Trophoblast cell (in vitro differentiated cells and primary cell): ENCODE results near the gene SRPK3.

Experiments used
- DNase-seq, 2 donors: peaks; one replicate each; pipeline ENCODE4 v3.0.0-alpha.2; 2016
- H2AFZ ChIP-seq: 2 replicates; pipeline ENCODE4 v1.6.1; 2013; ENCODE audit warnings: low read length, moderate library complexity, mild to moderate bottlenecking; ENCODE audit not compliant: insufficient read depth, poor library complexity
- H2AK5ac ChIP-seq: 2 replicates; pipeline ENCODE4 v1.6.1; 2013; ENCODE audit warnings: mild to moderate bottlenecking, low read length
- H2BK120ac ChIP-seq: 2 replicates; pipeline ENCODE4 v1.6.1; 2013; ENCODE audit warnings: low read length, mild to moderate bottlenecking, moderate library complexity; ENCODE audit not compliant: insufficient read depth, poor library complexity
- H2BK12ac ChIP-seq: 2 replicates; pipeline ENCODE4 v1.6.1; 2013; ENCODE audit warnings: mild to moderate bottlenecking, low read length, moderate library complexity
- H2BK5ac ChIP-seq: 2 replicates; pipeline ENCODE4 v1.6.1; 2013; ENCODE audit warnings: low read length, low read depth, moderate library complexity, mild to moderate bottlenecking; ENCODE audit not compliant: poor library complexity
- H3K14ac ChIP-seq: 2 replicates; pipeline ENCODE4 v1.6.1; 2013; ENCODE audit warnings: mild to moderate bottlenecking, low read length
- H3K18ac ChIP-seq: 2 replicates; pipeline ENCODE4 v1.6.1; 2013; ENCODE audit warnings: mild to moderate bottlenecking, low read length
- H3K23ac ChIP-seq: 2 replicates; pipeline ENCODE4 v1.6.1; 2013; ENCODE audit warnings: low read length
- H3K27ac ChIP-seq: 2 replicates; pipeline ENCODE4 v1.5.1; 2013; ENCODE audit warnings: low read depth, mild to moderate bottlenecking, inconsistent platforms, low read length, moderate library complexity
- H3K27me3 ChIP-seq: 2 replicates; pipeline ENCODE4 v1.6.1; 2013; ENCODE audit warnings: inconsistent platforms, mild to moderate bottlenecking, low read length, moderate library complexity; ENCODE audit not compliant: insufficient read depth
- H3K36me3 ChIP-seq, 2 experiments: 1 replicate in 1 of 2; 2 replicates in 1 of 2; pipeline ENCODE4 v1.6.1; 2013; ENCODE audit warnings: low read length in 2 of 2, mild to moderate bottlenecking in 2 of 2, moderate library complexity in 1 of 2; ENCODE audit not compliant: insufficient read depth in 2 of 2, control insufficient read depth in 1 of 2
- H3K4ac ChIP-seq: 2 replicates; pipeline ENCODE4 v1.6.1; 2013; ENCODE audit warnings: low read depth, mild to moderate bottlenecking, low read length, moderate library complexity
- H3K4me1 ChIP-seq, 2 experiments: 1 replicate in 1 of 2; 2 replicates in 1 of 2; pipeline ENCODE4 v1.6.1; 2013; ENCODE audit warnings: low read length in 2 of 2, mild to moderate bottlenecking in 2 of 2, moderate library complexity in 1 of 2; ENCODE audit not compliant: insufficient read depth in 2 of 2, control insufficient read depth in 1 of 2
- H3K4me2 ChIP-seq: 2 replicates; pipeline ENCODE4 v1.6.1; 2013; ENCODE audit warnings: inconsistent platforms, mild to moderate bottlenecking, low read length, moderate library complexity
- H3K4me3 ChIP-seq: 2 replicates; pipeline ENCODE4 v1.5.1; 2013; ENCODE audit warnings: mild to moderate bottlenecking, low read depth, low read length, inconsistent platforms
- H3K79me1 ChIP-seq: one replicate; pipeline ENCODE4 v1.6.1; 2013; ENCODE audit warnings: low read length
- H3K79me2 ChIP-seq: 2 replicates; pipeline ENCODE4 v1.6.1; 2013; ENCODE audit warnings: low read length, mild to moderate bottlenecking; ENCODE audit not compliant: control insufficient read depth, insufficient read depth, poor library complexity
- H3K9ac ChIP-seq: 2 replicates; pipeline ENCODE4 v1.6.1; 2013; ENCODE audit warnings: mild to moderate bottlenecking, low read length
- H3K9me3 ChIP-seq: 2 replicates; pipeline ENCODE4 v1.6.1; 2013; ENCODE audit warnings: low read depth, mild to moderate bottlenecking, control low read depth, inconsistent platforms, low read length; ENCODE audit not compliant: insufficient read depth
- H4K12ac ChIP-seq: 2 replicates; pipeline ENCODE4 v1.6.1; 2013; ENCODE audit warnings: low read depth, mild to moderate bottlenecking, low read length, moderate library complexity
- H4K8ac ChIP-seq: 2 replicates; pipeline ENCODE4 v1.6.1; 2013; ENCODE audit warnings: low read depth, mild to moderate bottlenecking, low read length, moderate library complexity
- H4K91ac ChIP-seq: one replicate; pipeline ENCODE4 v1.6.1; 2013; ENCODE audit warnings: low read depth, mild to moderate bottlenecking, low read length, moderate library complexity
- whole genome bisulfite sequencing: extraction: QIAGEN DNeasy Blood & Tissue Kit; methylation state at CpG from one replicate; pipeline ENCODE4 v1.1.7; 2013; ENCODE audit warnings: missing lambda C conversion rate; ENCODE audit not compliant: insufficient read length, insufficient coverage; ENCODE audit errors: extremely low coverage; 5-methylcytosine and 5-hydroxymethylcytosine counted together

SRPK3 gene

GRCh38 chrX:153829799-153830639 lies 49.2 kb downstream of the SRPK3 start, which contains the start of gene PDZD4:
PDZD4 (minus strand) TSS chrX:153830544; CDS start chrX:153830298, 246 bp downstream.
- no peak within 1 kb of the TSS for H3K23ac ChIP-seq
- peak within 1 kb of the TSS; percentile 47 for H4K12ac ChIP-seq
- no peak for DNase-seq
- H4K8ac ChIP-seq, result no peak within 1 kb of the TSS
- no peak within 1 kb of the TSS for H3K27ac ChIP-seq
- no peak within 1 kb of the TSS for H3K14ac ChIP-seq
- H3K9ac ChIP-seq, result no peak within 1 kb of the TSS
- no peak within 1 kb of the TSS for H3K18ac ChIP-seq
- H3K4me1 ChIP-seq, result peaks cover 5 to 12% of the 10 kb centered on the region in 2 experiments
- H3K4me2 ChIP-seq, result peak within 1 kb of the TSS; percentile 57
- no CpG with 5 or more reads among the region's 97 CpGs for WGBS
- H3K79me2 ChIP-seq, result no peaks in the 10 kb centered on the region
- no peak within 1 kb of the TSS for H2AFZ ChIP-seq
- H4K91ac ChIP-seq, result no peak within 1 kb of the TSS
- no peaks in the 10 kb centered on the region for H3K9me3 ChIP-seq
- H2BK120ac ChIP-seq, result no peak within 1 kb of the TSS
- no peak within 1 kb of the TSS for H3K4me3 ChIP-seq
- no peaks in the 10 kb centered on the region for H3K36me3 ChIP-seq
- H2AK5ac ChIP-seq, result no peak within 1 kb of the TSS
- H2BK12ac ChIP-seq, result no peak within 1 kb of the TSS
- no peak within 1 kb of the TSS for H2BK5ac ChIP-seq
- no peak within 1 kb of the TSS for H3K4ac ChIP-seq
- H3K27me3 ChIP-seq, result peaks cover 21% of the 10 kb centered on the region
- H3K79me1 ChIP-seq, result no peaks in the 10 kb centered on the region

DNA sequence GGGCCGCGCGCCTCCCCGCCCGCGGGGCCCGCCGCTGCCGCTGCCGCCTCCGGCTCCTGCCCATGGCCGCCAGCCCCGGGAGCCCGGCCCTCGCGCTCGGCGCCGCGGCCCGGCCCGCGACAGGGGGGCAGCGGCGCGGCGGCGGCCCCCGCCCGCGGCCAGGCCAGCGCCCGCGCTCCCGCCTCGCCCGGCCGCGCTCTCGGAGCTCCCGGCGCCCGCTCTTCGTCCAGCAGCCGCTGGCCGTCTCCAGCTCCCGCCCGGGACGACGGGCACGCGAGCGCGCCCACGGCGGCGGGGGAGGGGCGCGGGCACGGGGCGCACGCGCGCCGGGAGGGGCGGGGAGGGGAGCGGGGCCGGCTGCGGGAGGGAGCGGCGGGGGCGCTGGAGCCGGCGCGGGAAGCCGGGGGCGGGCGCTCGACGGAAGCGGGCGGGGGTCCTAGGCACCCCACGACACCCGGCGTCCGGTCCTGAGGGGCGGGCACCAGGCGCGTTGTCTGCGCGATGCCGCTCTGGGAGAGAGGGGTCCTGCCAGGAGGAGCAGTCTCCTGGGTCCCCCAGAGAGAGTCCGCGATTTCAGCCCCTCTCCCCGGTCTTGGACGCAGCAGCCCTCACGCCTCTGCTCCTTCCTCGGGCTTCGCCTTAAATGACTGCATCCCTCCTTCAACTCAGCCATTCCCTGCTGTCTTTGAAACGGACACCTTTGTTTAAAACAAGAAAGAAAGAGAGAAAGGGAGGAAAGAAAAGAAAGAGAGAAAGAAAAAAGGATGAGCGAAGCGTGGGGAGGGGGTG lies 50.0 kb downstream of the SRPK3 start:
- no peak overlapping the region for H2BK120ac ChIP-seq
- WGBS, result no CpG with 5 or more reads among the region's 102 CpGs
- H4K8ac ChIP-seq, result no peak overlapping the region
- H4K12ac ChIP-seq, result no peak overlapping the region
- no peak overlapping the region for H4K91ac ChIP-seq
- H3K36me3 ChIP-seq, result no peaks in the 10 kb centered on the region
- H3K27ac ChIP-seq, result no peak overlapping the region
- DNase-seq, result no peak
- peaks cover 21% of the 10 kb centered on the region for H3K27me3 ChIP-seq
- H3K14ac ChIP-seq, result no peak overlapping the region
- H3K9ac ChIP-seq, result no peak overlapping the region
- H3K23ac ChIP-seq, result no peak overlapping the region
- H3K18ac ChIP-seq, result no peak overlapping the region
- H2AK5ac ChIP-seq, result no peak overlapping the region
- no peak overlapping the region for H2BK5ac ChIP-seq
- no peaks in the 10 kb centered on the region for H3K9me3 ChIP-seq
- H3K4me1 ChIP-seq, result peaks cover 5 to 12% of the 10 kb centered on the region in 2 experiments
- H3K4ac ChIP-seq, result no peak overlapping the region
- H3K4me2 ChIP-seq, result peak overlapping the region; percentile 52
- no peaks in the 10 kb centered on the region for H3K79me1 ChIP-seq
- H2BK12ac ChIP-seq, result no peak overlapping the region
- no peak overlapping the region for H2AFZ ChIP-seq
- H3K79me2 ChIP-seq, result no peaks in the 10 kb centered on the region
- no peak overlapping the region for H3K4me3 ChIP-seq

GRCh38 chrX:153831429-153832150 lies 50.7 kb downstream of the SRPK3 start:
- H3K79me2 ChIP-seq, result no peaks in the 10 kb centered on the region
- no CpG with 5 or more reads among the region's 23 CpGs for WGBS

DNA sequence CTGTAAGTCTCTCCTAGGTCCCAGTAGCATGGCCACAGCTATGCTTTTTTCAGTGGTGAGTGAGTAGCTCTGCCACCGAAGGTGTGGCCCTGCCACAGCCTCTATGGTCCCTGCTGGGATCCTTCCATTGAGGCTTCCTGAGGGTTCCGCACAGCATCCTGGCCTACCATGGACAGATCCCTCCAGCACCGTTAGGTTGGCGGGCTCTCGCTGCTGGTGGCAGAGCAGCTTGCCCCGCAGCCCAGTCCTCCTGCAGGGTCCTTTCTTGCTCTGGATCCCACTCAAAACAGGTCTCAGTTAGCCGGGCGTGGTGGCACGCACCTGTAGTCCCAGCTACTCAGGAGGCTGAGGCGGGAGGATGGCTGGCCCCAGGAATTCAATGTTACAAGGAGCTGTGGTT lies 51.9 kb downstream of the SRPK3 start:
- Histone ChIP-seq H2AFZ (no peak overlapping the region), H3K23ac (no peak overlapping the region), H4K12ac (no peak overlapping the region)

More at GRCh38 chrX:153831429-153832150, 50.7 kb downstream of the SRPK3 start:
- Histone ChIP-seq H3K4me1 (peaks cover 5 to 12% of the 10 kb centered on the region in 2 experiments), H3K36me3 (no peaks in the 10 kb centered on the region), H4K91ac (no peak overlapping the region), H2AFZ (no peak overlapping the region), H4K12ac (no peak overlapping the region), H3K4ac (no peak overlapping the region), H3K9me3 (no peaks in the 10 kb centered on the region), H3K27me3 (peaks cover 21% of the 10 kb centered on the region), H2BK120ac (no peak overlapping the region), H2AK5ac (no peak overlapping the region), H3K9ac (no peak overlapping the region), H2BK12ac (no peak overlapping the region), H3K4me3 (no peak overlapping the region), H3K18ac (no peak overlapping the region), H4K8ac (no peak overlapping the region), H3K27ac (no peak overlapping the region), H3K79me1 (no peaks in the 10 kb centered on the region), H3K14ac (no peak overlapping the region), H3K4me2 (no peak overlapping the region), H3K23ac (no peak overlapping the region), H2BK5ac (no peak overlapping the region)
- DNase-seq, result no peak

More for the DNA sequence above, 51.9 kb downstream of the SRPK3 start:
- H3K9ac ChIP-seq, result no peak overlapping the region
- no peak overlapping the region for H3K4me2 ChIP-seq
- peaks cover 5 to 12% of the 10 kb centered on the region in 2 experiments for H3K4me1 ChIP-seq
- H3K9me3 ChIP-seq, result no peaks in the 10 kb centered on the region
- no peaks in the 10 kb centered on the region for H3K79me1 ChIP-seq
- H3K27ac ChIP-seq, result no peak overlapping the region
- H3K4me3 ChIP-seq, result no peak overlapping the region
- DNase-seq, result no peak
- H3K18ac ChIP-seq, result no peak overlapping the region
- H3K14ac ChIP-seq, result no peak overlapping the region
- H3K4ac ChIP-seq, result no peak overlapping the region
- H2AK5ac ChIP-seq, result no peak overlapping the region
- H3K36me3 ChIP-seq, result no peaks in the 10 kb centered on the region
- H4K91ac ChIP-seq, result no peak overlapping the region
- no peaks in the 10 kb centered on the region for H3K79me2 ChIP-seq
- H2BK12ac ChIP-seq, result no peak overlapping the region
- H3K27me3 ChIP-seq, result peaks cover 21% of the 10 kb centered on the region
- no peak overlapping the region for H2BK120ac ChIP-seq
- H2BK5ac ChIP-seq, result no peak overlapping the region
- no CpG with 5 or more reads among the region's 10 CpGs for WGBS
- H4K8ac ChIP-seq, result no peak overlapping the region
